Fibroblast of pulmonary artery (primary cell): ENCODE results near the gene SEL1L.
"Not testable (repeated sequence)": the region's sequence is repeated elsewhere in the genome, so short reads cannot be mapped to it uniquely, and the experiment has no call there.

ENCODE experiments used
- DNase-seq: peaks from one replicate; pipeline ENCODE4 v3.0.0-alpha.2; 2010; ENCODE audit warnings: low read depth
- H3K4me3 ChIP-seq: replicated peaks from 2 replicates; pipeline ENCODE4 v1.5.1; 2011; ENCODE audit warnings: low read depth, mild to moderate bottlenecking, control low read depth, low read length, moderate library complexity
- TF ChIP-seq, protein P1 (sequence below): IDR thresholded peaks from 2 replicates; pipeline ENCODE4 v1.5.1; 2011; ENCODE audit warnings: mild to moderate bottlenecking, control low read depth, low read length, inconsistent platforms; ENCODE audit errors: missing control alignments

SEL1L gene

DNA sequence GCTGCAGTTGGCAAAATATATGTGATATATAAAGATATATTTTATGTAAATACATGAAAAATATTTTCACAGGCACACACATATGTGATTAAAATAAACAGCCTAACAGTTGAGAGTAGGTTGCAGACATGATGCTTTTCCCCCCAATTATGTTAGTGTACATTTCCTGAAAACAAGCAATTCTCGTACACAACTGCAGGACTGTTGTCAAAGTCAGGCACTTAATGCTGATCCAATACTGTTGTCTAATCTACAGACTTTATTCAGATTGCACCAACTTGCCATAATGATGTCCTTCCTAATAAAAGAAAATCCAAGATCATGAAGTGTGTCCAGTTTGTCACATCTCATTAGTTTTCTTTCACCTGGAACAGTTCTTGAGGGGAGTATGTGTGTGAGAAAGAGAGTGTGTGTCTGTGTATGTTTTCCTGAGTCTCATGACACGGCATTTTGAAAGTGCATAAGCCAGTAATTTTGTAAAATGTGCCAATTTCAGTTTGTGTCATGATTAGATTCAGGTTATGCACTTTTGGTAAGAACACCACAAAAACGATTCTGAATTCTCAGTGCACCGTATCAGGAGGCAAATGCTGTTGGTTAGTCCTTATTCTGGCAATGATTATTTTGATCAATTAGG is 16.5 kb upstream of the SEL1L start:
- DNase-seq, result no peak
- TF ChIP-seq, protein P1, sequence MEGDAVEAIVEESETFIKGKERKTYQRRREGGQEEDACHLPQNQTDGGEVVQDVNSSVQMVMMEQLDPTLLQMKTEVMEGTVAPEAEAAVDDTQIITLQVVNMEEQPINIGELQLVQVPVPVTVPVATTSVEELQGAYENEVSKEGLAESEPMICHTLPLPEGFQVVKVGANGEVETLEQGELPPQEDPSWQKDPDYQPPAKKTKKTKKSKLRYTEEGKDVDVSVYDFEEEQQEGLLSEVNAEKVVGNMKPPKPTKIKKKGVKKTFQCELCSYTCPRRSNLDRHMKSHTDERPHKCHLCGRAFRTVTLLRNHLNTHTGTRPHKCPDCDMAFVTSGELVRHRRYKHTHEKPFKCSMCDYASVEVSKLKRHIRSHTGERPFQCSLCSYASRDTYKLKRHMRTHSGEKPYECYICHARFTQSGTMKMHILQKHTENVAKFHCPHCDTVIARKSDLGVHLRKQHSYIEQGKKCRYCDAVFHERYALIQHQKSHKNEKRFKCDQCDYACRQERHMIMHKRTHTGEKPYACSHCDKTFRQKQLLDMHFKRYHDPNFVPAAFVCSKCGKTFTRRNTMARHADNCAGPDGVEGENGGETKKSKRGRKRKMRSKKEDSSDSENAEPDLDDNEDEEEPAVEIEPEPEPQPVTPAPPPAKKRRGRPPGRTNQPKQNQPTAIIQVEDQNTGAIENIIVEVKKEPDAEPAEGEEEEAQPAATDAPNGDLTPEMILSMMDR, result no peak
- H3K4me3 ChIP-seq, result no peak overlapping the region

DNA sequence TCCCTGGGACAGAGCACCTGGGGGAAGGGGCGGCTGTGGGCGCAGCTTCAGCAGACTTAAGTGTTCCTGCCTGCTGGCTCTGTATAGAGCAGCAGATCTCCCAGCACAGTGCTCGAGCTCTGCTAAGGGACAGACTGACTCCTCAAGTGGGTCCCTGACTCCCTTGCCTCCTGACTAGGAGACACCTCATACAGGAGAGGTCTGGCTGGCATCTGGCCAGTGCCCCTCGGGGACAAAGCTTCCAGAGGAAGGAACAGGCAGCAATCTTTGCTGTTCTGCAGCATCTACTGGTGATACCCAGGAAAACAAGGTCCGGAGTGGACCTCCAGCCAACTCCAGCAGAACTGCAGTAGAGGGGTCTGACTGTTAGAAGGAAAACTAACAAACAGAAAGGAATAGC is 7.6 kb upstream of the SEL1L start:
- not testable (repeated sequence) for DNase-seq

DNA sequence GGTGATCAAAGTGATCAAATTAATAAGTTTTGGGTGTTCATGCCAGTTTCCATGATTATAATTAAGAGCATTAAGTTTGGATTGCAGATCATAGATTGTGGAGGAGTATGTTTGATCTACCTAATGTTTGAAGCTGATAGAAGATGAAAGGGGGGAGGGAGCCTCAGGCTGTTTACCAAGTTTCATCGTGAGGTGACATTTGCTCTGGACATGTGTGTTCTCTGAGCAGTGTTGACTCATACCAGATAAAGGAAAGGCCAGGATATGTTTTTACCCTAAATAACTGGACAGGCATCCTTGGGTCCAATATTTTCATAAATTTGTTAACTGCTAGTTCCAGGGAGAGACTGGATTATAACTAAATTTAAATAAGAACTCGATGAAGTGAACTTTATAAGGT is 3.5 kb upstream of the SEL1L start:
- TF ChIP-seq, protein P1, result no peak
- DNase-seq, result no peak
- no peak overlapping the region for H3K4me3 ChIP-seq

More for the DNA sequence above, 7.6 kb upstream of the SEL1L start:
- not testable (repeated sequence) for H3K4me3 ChIP-seq

DNA sequence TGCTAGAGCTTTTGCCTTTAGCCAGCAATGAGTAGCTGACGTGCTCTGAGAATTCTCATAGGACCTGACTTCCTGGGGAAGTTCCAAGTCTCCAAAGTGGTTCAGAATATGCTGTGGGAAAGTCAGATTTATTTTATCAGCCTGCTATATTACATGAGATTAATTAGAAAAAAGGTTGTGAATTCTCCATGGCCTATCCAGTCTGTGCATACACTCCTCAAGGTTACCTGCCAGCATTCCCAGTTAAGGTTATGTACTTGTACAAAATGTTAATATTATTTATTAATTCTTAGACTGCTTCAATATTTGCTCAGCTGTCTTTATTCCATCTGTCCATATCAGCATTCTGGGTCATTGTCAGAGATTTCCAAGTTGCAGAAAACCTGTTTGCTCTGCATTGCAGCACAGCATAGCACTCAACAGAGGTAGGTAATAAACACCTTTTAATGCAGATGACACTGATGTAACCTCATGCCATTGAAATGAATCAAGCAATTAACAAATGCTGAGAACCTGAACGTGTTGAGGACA is 2.7 kb upstream of the SEL1L start:
- no peak for DNase-seq
- H3K4me3 ChIP-seq, result no peak overlapping the region
- TF ChIP-seq, protein P1, result no peak

DNA sequence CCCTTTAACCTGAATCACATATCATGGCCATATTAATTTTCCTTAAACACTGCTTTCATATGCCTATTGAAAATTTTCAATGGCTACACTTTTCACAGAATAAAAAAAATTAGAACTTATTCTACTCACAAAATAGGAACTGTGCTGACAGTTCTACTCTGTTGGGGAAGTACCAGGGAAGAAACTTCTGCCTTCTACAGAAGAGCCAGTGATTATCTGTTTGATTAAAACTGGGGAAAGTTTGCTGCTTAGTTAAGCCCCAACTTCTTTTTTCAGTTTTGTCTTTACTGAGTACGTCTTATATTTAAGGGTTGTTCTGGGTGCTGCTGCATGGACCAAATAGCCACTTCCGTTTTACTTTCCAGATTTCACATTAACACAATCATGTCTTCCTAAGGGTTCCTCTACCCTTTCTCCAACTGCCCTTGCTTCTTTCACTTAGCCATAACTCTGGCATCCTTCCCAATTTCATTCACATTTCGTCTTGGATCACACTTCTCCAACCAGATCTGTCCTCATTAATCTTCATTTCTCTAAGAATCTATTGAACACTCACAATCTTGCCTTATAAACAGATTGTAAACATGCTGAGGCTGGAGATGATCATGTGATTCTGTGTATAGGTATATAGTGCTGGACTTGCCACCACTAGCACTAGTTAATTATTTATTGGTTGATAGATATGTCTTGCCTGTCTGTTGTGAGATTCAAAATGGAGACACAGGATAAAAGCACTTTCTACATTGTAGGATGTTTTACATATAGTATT is 1.9 kb upstream of the SEL1L start:
- DNase-seq, result no peak
- H3K4me3 ChIP-seq, result no peak overlapping the region
- TF ChIP-seq, protein P1, result no peak

DNA sequence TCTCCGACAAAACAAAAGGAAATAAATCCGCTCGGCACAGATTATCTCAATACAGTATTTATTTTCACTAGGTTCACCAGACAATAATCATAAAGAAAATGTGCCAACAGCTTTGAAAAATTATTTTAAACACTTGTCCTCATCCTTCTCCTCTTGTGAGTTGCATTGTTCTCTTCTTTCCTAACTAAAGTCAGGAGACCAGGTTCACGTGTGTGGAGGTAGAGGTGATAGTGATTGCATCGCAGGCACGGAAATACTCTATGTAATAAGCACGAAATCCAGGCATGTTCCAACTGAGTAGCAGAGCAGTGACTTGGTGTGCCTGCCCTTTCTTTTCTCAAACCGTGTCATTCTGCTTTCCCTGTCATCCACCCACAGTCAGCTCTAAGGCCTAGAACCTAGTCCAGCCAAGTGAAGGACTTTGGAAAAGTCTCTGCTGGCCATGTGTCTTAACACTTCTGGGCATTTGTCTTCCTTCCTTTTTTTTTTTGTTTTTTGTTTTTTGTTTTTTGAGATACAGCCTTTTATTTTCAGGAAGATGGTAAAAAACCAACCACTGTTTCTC is 939 bp upstream of the SEL1L start:
- H3K4me3 ChIP-seq, result no peak overlapping the region
- TF ChIP-seq, protein P1, result no peak

DNA sequence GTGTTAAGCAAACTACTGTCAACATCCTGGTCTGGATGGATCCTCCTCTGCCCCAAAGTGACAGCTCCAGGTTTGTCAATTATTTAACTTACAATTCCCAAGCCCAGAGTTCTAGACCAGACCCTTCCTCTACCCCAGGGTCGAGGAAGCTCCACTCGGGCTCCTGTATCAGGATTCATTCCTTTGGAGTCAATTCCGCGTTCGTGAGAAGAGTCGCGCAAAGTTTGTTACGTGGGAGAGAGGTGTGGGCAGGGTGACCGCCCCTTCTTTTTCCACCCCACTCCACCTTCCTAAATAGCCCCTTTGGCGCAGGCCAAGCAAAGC is 479 bp downstream of the SEL1L start:
- peak overlapping the region; percentile 83 for H3K4me3 ChIP-seq
- TF ChIP-seq, protein P1, result no peak
- no peak for DNase-seq

More for the DNA sequence above, 939 bp upstream of the SEL1L start:
- DNase-seq, result no peak
